Stimulated activated CD4-positive, alpha-beta T cell treated with anti-CD3 and anti-CD28 coated beads, Interleukin-1b, Interleukin-23, amount 100 ng/mL, for 4 hours (primary cell): Measurements from ENCODE around the gene MME.

Source experiments
- DNase-seq, 2 donors: peaks; one replicate each; pipeline ENCODE4 v3.0.0-alpha.2; 2020; ENCODE audit warnings: low read depth in 2 of 2

The MME gene

DNA sequence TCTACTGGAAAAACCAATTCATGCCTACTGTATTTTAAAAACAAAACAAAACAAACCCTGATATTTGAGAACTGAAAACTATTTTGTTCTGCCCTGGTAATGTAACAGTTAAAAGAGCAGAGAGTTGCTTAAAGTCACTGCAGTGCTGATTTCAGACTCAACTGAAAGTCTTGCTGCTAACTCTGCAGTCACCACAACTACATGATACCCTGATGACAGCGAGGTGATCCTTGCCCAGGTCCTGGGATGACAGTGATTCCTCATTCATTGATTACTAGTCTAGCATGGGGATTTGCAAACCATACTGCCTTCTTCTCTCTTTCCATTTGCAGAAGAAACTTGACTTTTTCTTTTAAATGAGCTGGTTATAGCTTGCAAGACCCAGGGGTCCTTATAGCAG lies 67.5 kb downstream of the MME start:
- DNase-seq = no peak

DNA sequence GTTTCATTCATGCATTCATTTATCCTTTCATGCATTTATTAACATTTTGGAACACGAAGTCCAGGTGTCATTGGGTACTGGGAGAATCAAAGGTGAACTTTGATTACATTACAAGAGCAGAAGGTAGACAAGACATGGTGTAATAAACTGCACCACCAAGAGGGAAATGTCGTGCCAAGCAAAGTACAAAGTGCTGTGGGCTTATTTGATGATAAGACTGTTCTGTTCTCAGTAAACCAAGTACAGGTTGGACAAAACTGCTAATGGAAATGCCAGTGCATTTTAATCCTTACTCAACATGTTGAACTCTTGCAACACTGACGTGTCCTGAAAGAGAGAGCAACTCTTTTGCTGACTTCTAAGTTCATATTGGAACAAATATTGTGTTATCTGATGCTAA lies 69.4 kb downstream of the MME start:
- no peak for DNase-seq

DNA sequence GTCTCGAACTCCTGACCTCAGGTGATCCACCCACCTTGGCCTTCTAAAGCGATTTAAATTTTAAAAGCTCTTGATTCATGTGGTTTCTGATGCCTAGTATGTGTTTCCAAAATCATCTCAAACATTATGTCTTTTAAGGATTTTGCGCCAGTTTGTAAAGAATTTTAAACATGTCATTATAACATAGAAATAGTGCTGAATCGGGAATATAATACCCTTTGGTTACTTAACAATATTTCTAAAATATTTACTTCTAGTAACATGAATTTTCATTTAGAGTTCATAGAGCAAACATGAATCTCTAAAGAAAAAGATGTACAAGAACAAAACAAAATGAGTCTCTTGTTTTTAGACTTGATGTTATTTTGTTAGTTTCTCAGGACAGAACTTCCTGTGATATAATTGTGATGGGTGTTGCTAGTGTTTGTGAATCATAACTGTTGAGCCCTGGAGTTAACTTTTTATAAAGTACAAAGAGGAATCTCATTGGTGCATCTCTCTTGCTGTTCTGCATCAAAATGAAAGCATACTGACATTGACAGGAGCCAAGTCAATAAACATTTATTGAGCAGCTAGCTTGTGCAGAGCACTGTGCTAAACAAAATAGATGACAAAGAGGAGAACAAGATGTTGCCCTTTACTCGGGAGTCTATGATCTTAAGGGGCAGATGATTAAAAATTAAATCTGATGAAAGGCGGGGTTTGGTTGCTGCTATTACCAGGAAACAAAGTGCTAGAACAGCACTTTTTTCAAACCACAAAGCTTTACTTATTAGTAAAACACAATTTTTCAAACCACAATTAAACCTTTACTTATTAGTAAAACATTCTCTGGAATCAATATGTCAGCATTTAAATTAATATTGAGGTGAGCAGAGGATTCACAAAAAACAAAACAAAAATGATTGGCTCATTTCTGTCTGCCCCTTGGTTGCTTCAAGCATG lies 73.4 kb downstream of the MME start:
- no peak for DNase-seq

DNA sequence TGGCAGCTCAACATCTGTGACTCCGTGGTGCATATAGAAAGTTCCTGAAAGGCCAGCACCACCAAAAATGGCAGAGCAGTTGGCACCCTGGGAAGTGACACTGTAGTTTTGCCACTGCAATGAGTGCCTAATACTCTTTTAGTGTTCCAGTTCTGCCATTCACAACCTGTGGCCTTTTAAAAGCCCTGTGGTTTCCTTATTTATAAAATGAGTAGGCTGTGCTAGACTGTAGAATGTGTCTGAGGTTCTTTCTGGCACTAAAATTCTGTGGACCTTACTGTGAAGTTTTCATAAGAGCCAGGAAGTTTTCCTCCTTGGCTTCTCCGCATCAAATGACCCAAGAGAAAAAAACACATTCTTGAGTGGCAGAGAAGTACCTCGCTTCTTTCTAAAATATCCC lies 74.1 kb downstream of the MME start:
- DNase-seq = no peak

DNA sequence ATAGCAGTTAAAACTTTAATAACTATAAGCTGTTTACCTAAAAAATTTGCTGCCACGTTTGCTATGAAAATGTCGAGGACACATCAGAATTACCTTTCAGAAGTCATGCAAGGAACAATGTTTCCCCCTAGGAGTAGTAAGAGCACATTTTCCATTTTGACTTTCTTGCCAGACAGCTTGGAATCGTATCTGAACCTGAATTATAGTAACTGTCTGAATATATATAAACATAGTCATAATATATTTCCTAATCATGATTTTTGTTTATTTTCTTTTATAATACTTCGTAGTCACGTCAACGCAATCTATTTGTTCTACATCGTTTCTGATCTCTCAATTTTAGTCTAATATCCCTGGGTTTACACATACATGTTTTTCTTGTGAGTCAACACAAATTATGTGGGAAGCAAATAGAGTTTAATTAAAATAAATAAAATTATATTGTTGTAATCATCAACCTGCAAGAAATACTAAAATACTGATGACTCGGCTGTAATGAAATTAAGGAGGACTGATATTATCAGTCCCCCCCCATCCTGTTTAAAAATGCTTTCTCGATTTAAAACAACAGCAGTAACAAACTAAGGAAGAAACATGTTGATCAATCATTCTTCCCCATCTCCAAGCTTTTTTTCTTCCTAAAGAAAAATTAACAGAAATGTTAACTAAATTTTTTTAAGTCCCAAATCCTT lies 78.4 kb downstream of the MME start:
- no peak for DNase-seq

DNA sequence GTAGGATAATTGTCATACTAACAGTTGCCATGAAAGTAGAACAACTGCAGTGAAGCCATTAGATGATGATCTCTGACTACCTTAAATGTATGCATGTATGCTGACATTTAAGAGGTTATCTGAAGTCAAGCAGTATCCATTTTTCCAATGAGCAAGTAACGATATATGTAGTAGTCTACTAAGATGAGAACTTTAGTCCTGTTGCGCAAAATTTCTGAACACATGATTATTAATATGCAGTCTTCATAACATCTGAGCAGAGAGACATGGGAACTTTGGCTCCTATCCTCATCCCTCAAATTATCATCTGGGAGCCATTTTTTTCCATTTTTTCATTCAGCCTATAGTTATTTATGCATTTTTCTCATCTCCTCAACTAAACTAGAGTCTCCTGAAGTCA lies 79.2 kb downstream of the MME start:
- DNase-seq = no peak

DNA sequence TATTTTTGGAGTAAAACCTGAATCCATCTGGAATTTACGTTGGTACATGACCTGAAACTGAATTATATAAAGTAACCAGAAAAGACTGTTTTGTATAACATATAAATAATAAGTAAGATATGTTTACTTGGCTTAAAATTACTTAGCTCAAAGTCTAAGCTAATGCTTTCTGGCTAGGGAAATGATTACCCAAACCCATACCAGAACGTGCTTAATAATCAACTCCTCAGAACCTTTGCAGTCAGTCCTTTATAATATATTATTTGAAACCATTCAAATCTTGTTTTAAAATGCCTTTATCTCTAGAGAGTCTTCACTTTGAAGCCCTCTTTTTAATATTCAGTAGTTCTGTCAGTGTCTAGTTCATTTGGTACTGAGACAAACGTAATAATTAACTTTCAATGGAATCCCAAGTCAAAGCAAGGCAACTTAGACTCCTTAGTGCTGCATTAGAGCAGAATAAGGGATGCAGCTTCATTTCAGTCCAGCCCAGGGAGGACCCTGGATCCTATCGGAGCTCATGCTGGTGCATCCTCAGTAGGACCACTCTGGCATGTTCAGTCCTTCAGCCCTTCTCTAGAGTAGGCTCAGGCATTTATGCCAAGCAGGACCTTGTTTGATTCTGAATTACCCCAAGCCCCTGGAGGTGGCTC lies 81.6 kb downstream of the MME start:
- no peak for DNase-seq

DNA sequence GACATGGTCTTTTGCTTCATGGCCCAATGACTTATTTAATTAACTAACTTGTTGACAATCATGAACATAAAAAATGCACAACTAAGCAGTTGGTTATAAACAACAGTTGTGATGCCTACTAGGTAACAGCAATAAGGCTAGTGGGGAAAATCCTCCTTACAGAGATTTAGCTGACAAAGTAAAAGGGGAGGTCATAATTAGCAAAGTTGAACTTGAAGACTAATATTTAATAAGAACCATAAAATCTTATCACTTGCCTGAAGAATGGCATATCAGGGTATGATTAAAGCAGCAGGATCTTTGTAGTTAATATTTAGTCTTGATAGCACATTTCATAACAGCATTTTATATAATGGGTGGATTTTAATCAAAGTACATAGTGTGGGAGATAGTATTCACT lies 84.2 kb downstream of the MME start:
- DNase-seq = no peak

DNA sequence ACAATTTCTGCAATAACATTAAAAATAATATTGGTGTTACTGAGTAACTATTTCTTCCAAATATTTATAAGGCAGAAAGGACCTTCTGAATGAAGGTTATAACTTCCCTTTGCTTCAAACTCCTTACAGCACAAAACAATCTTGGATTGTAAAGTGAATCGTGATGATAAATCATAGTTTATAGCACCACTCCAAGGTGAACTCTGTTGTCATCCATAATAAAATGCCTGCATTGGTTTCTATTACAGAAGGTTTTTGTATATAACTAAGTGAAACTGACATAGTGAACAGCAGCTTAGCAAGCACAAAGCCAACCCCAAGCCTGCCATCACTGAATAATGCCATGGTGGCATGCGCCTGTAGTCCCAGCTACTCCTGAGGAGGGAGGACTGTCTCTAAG lies 86.3 kb downstream of the MME start:
- DNase-seq = no peak

DNA sequence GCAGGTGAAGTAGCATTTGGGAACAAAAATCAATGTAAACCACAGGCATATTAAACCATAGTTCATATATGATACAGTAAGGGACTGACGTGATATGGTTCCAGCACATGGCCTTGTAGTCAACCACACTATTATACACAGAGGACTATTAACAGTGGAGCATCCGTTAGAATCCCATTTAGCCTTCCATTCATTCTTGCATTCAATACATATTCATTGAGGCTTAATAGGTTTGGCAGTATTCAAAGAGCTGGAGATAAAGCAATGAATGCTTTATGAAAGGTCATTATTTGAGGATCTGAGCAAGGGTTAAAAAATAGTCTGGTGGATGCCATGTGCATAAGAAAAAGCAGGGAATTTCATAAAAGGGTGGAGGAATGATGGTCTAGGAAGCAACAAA lies 89.1 kb downstream of the MME start:
- no peak for DNase-seq

DNA sequence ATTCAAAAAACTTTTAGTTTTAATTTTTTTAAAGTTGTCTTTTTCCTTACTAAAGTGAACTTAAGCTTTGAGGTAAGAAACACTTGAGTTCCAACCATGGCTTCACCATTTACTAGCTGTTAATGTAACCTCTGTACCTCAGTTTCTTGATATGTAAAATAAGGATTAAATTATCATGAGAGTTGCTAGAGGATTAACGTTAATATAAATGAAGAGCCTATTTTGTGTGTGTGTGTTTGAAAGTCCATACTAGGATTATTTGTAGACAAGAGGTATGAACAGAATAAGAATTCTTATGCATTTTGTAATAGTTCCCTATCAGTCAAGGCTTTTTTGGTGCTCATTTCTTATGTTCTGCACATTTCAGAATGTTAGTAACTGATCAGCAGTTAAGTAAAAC lies 93.7 kb downstream of the MME start:
- no peak for DNase-seq

DNA sequence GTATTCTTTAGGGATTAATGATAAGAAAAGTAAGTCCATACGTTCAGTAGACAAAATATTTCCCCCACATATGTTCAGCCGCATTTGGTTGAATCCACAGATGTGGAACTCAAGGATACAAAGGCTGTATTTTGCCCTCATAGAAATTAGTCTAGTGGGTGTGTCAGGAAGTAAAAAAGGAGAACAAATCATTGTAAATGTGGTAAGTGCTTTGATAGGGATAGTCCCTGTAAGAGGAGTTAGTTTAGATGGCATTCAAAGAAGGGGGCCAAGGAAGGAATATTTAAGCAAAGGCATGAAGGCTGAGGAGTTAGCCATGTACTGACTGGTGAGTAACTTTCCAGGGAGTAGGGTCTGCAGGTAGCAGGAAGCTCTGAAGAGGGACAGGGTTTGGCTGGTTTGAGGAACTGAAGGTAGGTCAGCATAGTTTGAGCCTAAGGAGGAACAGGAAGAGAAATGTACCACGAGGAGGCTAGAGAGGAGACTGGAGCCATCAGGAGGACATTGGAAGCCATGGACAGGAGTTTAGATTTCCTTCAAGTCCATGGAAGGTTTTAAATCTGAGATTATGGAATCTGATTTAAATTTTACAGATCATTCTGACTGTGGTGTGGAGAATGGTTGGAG lies 98.8 kb downstream of the MME start:
- no peak for DNase-seq

DNA sequence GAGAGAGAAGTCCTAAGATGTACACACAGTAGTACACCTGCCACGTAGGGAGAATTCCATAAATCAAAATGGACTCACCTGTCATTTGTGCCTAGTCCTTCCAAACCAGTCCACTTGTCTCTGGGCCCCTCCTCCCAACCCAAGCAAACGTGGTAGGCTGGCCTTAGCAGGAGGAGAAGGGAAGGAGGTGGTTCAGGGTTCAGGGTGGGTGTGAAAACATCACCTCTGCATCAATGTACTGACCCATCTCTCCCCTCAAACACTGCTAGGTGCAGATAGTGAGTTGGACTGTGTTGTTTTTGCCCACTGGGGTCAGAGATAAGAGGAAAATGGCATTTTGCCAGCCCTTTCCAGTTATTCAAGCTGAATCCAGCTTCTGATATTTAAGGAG lies 99.3 kb downstream of the MME start:
- no peak for DNase-seq

DNA sequence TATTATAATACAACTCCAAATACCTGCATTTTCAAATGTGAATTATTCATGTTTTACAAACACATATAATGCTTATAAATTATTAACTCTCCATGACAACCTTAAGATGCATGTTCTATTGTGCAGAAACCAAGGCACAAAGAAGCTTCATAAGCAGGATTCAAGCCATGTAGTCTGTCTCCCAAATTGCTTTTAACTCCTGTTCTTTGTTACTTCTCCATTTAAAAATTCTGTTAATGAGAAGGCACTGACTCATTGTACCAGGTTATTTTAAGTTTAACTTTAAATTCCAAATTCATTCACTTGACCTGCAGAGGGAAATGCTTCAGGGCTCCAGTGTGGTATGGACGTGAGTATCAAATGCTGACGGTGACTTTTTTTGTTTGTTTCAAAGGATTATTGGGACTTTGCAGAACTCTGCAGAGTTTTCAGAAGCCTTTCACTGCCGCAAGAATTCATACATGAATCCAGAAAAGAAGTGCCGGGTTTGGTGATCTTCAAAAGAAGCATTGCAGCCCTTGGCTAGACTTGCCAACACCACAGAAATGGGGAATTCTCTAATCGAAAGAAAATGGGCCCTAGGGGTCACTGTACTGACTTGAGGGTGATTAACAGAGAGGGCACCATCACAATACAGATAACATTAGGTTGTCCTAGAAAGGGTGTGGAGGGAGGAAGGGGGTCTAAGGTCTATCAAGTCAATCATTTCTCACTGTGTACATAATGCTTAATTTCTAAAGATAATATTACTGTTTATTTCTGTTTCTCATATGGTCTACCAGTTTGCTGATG lies 100.0 kb downstream of the MME start:
- no peak for DNase-seq

DNA sequence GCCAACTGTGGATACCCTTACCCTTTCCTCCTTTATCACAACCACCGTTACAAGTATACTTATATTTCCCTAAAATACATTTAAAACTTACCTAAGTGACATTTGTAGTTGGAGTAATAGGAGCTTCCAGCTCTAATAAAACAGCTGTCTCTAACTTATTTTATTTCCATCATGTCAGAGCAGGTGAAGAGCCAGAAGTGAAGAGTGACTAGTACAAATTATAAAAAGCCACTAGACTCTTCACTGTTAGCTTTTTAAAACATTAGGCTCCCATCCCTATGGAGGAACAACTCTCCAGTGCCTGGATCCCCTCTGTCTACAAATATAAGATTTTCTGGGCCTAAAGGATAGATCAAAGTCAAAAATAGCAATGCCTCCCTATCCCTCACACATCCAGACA lies 102.3 kb downstream of the MME start:
- no peak for DNase-seq

DNA sequence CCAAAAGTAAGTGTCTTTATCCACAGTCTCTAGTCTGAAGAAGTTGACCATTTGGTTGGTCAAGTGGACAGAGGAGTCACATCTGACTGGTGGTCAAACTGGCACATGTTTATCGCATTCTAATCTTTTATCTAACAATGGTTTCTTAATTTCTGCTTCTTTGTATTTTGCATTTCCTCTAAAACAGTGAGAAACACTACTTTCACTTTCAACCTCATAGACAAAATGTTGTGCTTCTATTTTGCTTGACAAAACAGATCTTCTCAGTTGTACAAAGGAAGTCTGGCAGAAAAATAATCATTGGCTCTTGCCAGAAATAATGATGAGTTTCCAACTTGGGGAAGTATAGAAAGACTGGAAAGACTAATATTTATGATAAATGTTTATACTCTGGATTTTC lies 103.9 kb downstream of the MME start:
- no peak for DNase-seq

DNA sequence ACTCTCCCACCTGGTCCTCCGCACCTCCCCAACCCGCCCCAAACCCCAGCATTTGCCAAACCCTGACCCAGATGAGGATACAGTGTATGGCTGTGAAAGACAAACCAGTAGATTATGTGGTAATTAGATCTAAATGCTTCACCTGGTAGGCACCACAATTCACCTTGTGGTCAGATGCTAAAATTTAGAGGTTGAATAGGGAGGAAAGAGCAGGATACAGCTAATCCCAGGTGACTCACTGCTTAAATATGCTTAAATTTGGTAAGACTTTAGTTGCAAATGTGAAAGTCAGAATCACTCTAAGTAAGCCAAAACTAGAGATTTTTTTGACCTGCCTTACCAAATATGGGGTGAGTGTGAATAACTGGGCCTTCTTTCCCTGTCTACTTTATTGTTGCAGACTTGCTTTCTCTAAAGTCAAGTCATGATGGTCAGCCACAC lies 105.5 kb downstream of the MME start:
- no peak for DNase-seq

DNA sequence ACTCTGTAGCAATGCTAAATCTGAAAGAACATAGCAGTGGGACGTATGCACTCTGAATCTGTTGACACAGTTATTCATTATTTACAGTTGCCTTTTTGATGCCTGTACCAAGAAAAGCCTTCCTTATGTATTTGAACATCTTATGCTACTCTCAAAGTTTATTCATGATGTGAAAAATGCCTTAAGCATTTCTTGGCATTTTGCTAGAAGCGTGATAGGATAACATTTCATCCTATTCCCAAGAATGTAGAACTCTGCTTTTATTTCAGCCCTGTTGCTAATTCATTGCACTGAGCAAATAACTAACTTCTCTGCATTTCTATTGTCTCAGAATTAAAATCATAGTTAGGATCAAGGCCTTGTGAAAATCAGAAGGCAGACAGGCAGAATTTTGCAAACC lies 107.9 kb downstream of the MME start:
- DNase-seq = no peak

DNA sequence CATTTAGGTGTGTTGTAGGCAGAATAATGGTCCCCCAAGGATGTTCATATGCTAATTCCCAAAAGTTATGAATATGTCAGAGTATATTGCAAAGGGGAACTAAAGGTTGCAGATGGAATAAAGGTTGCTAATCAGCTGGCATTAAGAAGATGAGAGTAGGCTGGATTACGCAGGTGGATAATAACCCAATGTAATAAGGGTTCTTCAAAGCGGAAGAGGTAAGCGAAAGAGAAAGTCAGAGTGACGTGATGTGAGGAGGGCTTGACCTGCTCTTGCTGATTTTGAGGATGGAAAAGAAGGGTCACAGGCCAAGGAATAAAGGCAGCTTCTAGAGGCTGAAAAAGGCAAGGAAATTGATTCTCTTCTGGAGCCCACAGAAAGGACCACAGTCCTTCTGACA lies 109.4 kb downstream of the MME start:
- no peak for DNase-seq

DNA sequence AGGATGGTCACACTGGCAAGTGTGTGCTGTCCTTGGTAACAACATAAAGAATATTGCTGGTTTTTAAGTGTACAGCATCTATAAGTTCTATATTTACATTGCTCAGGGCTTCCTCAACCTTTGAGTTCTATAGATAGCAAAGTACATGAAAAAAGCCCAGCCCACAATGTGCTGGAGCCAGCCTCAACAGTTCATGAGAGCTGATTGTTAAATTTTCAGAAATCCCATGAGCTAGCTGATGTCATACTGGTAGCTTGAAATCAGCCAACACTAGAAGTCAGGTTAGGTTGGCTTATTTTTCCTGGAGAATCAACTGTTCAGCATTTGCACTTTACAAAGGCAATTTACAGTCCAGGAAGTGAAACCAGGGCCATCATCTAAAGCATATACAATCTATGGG lies 110.6 kb downstream of the MME start:
- DNase-seq = no peak

DNA sequence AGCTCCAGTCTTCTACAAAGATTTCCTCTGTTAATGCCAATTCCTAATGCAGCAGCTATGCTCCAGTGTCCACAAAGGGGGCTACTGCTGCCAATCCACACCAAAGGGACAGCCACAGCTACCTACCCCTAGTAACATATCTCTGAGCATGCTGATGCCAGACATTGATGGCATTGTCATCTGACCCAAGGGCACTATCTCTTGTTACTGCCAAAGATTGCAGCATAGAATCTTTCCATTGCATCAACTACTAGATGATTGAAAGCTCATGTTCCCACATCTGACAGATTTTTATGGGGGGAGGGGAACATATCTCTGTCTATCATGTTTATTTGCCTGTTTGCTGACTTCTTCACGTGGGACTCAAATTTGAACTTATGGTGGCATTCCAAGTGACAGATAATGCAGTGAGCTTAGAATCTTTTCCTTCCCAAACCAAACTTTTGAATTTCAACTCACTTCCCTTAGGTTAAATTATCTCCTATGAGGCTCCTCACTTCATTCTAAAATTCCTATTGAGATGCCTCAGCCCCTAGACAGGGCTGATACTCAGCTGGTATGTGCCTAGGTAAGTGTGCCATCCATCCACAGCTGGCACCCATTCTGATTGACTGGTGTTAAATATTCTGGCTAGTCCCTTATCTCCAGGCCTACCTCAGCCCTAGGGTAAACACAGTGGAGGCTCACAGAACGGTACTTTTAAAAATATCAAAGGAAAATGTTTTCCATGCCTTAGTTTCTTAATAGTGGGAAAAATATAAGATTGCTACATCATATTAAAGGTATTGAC lies 113.0 kb downstream of the MME start:
- no peak for DNase-seq
